SK-N-MC (cell line): Measurements from ENCODE around the gene UGT1A3.

Experiments used
- EZH2 ChIP-seq: fragments of 200-600 bp; sonication (generic); IDR thresholded peaks from one replicate; pipeline ENCODE4 v1.6.1; 2017; ENCODE audit warnings: antibody characterized with exemption
- FOXP2 ChIP-seq: optimal IDR thresholded peaks from 2 replicates; pipeline ENCODE3; 2011; ENCODE audit warnings: mild to moderate bottlenecking, moderate library complexity; ENCODE audit not compliant: insufficient read depth; ENCODE audit errors: extremely low read length, control extremely low read depth
- POLR2AphosphoS5 ChIP-seq: IDR thresholded peaks from 2 replicates; pipeline ENCODE4 v1.6.1; 2012; ENCODE audit warnings: mild to moderate bottlenecking, low read depth, low read length, borderline replicate concordance

- TF ChIP-seq FOXP2 (no peak), POLR2AphosphoS5 (no peak), EZH2 (no peak)
Measured at GRCh38 chr2:233690444-233690843, 38.4 kb upstream of the UGT1A3 start.
